ENCODE results near the gene CLNK.

Gene CLNK

DNA sequence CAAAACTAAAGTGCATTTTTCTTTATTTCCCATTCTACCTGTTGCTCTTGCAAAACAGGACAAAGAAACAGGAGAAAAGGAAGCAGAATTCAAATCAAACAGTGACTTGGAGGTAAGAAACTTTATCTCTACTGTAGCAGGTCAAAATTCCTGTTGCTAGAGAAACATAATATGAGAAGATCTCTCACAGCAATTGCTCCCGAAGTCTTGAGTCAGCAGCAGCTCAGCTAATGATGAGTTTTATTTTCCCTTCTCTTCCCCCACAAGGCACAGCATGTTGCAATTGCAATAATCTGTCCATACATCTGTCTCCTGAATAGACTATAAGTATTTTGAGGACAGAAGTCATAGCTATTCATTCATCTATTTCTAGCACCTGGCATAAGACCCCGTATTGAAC lies 112.7 kb downstream of the CLNK start:
- no peak for DNase-seq

DNA sequence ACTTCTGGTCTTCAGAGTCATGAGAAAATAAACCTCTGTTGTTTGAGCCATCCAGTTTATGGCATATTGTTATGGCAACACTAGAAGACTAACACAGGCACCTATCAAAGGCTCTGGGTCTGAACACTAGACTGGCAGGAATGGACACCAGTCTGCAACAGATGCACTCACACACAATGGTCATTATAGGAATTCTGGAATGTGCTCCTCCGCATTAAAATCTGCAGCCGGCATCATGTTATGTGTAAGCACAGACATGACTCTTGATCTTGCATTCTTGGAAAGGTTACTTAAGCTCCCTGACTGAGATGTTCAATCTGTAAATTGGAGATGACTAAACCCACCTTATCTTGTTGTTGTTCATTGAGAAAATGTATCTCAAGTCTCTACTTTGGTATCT lies 115.1 kb downstream of the CLNK start:
- DNase-seq, result no peak

GRCh38 chr4:10567766-10568165 lies 116.8 kb downstream of the CLNK start:
- DNase-seq, result no peak

DNA sequence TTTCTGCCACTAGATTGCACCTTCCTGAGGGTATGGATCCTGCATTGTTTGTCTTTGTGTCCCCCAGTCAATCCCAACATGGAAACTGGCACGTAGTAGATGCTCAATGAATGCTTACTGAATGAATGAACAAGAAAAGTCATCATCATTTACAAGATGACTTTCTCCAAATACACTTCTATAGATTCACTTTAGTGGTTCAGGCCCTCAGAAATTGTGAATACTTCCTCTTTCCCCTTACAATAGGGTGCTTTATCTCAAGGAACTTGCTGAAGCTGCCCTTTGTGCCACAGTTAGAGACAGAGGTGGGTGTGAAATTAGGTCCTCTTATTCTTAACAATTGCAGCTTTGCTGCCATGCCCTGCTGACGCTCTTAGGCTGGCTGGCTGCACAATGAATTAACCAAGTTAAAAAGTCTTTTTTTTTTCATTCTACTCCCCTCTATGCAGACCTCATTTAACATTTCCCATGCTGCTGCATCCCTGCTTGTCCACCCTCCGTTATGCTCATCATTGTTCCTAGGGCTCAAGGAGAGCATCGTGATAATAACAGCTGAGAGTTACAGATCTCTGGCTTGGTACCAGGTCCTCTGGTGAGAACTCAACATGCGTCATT lies 119.3 kb downstream of the CLNK start:
- no peak for DNase-seq

- peak; percentile 68 for DNase-seq
Measured at GRCh38 chr4:10554694-10555093, 129.9 kb downstream of the CLNK start.

DNA sequence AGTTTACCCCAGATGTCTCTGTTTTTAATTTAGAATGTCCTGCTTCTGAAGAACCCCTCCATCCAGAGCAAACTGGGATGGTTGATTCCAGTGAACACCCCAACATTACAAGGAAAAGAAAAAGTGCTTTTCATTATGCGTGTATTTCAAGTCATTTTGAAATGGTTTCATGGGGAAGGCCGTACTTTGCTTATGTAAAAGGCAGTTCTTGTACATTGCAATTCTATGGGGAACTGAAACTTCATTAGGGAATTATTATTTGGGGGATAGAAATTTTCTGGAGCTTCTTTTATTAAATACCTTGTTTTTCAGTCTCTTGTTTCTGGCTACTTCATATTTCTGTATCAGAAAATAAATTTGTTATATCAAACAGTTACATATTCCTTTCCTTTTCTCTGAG lies 130.4 kb downstream of the CLNK start:
- DNase-seq, result no peak

GRCh38 chr4:10552591-10553280 lies 131.8 kb downstream of the CLNK start:
- no peak for DNase-seq

DNA sequence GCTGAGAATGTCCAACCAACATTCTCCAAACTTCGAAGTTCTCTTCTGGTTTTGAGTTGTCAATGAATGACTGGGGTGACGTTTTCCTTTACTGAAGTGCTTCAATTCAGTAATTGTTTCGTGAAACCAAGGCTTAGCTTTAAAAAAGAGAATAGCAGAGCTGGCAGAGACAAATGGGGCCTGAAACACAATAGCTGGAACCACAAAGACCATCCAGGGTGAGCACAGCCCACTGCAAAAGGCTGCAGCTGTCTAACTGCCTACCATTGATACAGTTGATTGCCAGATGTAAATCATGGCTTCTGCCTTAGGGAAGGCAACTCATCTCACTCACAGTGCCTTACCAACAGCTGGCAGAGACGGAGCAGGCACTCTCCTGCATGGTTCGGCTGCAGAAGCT lies 148.7 kb downstream of the CLNK start:
- no peak for DNase-seq

GRCh38 chr4:10534820-10535219 lies 149.7 kb downstream of the CLNK start:
- no peak for DNase-seq

- DNase-seq, result no peak
Measured at GRCh38 chr4:10532155-10532554, 152.4 kb downstream of the CLNK start.

DNA sequence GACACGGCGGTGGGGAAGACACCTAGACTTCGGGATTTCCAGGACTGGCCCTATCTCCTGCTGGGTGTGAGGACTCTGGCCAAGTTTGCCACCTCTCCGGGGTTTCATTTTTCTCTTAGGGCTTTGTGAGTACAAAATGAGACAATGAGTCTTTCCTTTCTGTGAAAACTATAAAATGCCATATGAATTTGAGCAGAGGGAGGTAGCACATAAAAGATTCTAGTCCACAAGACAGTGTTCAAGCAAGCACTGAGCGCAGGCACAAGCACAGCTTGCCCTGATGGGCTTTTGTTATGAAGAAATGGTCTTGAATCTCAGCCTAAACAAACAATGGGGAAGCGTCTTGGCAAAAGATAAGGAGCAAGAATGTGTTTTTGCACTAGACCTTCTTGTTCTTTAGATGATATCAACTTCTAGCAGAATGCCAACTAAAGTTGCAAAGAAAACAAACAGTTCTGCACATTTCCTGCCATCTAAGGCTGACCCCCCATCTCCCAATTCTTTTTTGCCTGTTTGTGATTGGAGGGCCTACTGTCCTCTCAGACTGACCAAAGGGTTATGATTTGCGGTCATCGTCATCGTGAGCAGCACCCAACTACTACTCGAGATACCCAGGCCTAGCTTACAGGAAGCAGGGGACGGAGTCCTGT lies 154.3 kb downstream of the CLNK start:
- DNase-seq, result no peak

DNA sequence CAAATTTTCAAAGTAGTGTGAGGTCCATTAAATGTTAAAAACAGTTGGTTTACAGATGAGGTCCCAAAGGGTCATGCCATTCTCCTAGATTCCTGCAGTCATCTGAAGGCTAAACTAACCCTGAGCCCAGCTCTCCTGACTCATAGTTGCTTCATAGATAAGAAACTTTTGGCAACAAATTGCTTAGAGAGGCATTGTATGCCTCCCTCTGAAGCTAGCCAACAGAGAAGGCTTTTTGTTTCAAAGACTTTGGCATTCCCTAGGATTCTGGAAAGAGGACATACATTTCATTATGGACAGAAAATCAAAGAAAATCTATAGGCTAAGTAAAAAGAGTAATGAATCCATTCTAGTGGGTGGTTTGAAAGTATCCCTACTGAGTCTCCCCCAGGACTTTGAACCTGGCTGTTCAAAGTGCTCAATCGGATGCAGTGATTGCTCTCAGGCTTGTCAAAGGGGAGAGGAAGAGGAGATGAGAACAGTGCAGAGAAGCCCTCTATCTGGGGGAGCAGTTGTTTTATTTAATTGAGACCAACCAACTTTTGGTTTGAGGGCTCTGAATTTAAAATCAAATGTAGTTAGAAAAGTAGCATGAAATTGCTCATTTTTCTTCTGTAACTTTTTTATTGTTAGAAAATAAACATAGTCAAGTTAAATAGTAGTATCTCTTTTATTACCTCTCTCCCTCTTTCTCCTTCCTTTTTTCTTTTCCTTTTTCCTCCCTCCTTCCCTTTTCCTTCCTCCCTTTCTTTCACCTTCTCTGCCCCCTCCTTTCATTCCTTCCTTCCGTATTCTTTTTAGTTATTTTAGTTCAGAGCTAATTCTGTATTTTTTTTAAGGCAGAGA lies 155.1 kb downstream of the CLNK start:
- DNase-seq, result no peak

- DNase-seq, result no peak
Measured at GRCh38 chr4:10527438-10527837, 157.1 kb downstream of the CLNK start.

DNA sequence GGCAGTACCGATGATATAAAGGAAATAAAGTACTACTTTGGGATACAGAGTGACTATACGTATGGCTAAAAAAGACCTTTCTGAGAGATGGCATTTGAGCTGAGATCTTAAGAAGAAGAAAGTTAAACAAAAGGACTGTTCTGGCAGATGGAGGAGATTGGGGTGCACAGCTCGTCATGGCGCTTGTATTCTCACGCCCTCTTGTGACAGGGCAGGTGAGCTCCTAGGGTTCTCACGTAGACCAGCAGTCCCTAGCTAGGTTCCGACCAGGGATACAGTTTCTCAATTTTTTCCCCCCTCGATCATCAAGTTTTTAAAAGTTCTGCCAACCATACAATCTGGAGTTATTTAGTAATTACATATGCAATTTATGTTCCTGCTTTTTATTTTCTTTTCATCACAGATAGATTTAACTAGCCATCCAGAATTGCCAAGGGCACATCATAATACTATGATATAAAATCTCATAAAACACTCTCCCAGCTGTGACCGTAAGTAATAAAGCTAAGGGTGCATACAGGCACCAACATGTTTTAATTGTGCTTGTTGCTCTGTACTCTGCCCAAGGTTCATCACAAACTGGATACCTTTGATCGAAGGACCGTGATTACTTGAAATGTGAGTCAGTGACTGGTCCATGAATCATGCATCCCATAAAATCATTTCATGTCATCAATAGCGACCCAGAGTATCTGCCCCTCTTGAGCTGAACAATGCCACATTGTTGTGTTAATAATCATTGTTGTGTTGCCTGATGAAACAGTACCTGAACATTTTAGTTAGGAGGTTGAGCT lies 157.9 kb downstream of the CLNK start:
- DNase-seq, result no peak

DNA sequence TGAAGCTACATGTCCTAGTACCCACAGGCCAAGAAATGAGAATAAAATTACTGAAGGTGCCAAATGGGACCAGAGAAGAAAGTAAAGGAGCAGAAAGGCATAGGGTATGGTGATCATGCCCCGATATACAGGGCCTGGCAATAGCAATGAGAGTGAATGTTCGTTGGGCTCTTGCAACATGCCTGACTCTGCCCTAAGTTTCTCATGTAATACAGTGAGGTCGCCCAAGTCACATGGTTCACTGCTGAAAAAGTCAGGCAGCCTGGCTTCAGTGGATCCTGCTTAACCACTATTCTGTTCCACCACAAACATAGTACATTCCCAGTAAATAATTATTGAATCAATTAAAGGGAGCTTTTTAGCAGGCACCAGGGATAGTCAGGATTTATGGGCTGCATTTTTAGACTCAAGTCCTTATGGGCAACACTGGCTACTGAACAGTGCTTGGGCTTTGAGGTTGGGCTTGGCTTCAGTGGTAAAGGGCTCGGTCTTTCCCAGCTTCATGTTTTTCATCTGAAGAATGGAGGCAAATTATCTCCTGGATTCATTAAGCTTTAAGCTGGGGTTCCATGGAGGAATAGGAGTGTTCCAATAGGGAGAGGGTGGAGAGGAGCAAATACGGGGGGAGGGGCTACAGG lies 160.3 kb downstream of the CLNK start:
- no peak for DNase-seq

DNA sequence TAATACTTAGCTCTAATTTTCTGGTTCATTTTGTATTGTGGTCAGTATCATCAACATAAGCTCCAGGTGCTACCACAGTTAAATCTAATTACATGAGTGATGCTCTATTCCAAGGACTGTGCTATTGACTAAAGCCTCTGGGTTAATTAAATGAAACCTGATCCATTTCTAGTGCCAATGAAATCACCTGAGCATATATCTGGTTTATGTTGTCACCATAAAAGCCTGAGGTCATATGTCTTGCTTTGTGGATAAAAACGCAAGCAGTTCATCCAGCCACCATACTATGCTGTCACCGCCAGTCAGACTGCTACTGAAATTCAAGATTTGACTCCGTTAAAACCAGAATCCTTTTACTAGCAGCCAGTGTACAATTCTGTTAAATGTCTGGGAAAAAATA lies 163.1 kb downstream of the CLNK start:
- no peak for DNase-seq

GRCh38 chr4:10509733-10510132 lies 174.8 kb downstream of the CLNK start:
- DNase-seq, result no peak

DNA sequence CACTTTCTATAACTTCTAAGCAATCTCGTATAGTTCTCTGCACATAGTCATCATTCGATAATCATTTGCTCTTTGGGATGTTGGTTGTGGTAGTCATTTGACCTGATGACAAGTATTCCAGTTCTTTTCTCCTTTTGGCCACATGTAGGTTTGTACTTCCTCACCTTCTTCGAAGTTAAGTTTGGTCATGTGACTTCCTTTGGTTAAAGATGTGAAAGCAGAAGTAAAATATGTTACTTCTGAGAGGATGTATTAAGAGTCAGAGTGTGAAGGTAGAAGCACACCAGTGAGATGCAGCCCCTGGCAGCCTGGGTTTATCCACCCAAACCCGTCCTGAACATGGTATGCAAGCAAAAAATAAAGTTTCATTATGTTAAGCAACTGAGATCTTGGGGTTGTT lies 178.5 kb downstream of the CLNK start:
- no peak for DNase-seq

GRCh38 chr4:10504570-10505179 lies 179.9 kb downstream of the CLNK start:
- no peak for DNase-seq

GRCh38 chr4:10502717-10503116 lies 181.9 kb downstream of the CLNK start:
- DNase-seq, result no peak

DNA sequence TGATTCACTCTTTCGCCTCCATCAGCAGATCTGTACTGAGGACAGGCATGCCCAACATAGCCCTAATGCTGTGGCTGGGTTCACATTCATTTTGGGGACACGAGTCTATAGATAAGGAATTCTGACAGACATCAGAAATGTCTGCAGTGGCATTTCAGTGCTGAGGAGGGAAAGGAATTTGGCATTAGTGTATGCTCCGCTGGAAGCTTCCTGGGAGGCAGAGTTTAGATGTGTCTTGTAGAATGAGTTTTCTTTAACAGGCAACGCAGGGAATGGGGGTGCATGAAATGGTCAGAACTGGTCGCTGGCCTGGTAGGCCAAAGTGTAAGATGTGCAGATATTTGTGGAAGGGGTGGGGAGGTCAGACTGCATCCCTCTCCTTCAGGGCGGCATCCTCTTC lies 183.8 kb downstream of the CLNK start:
- no peak for DNase-seq

- no peak for DNase-seq
Measured at GRCh38 chr4:10496200-10496599, 188.4 kb downstream of the CLNK start.
